Measurements from ENCODE around the gene SOX10.

Gene SOX10

GRCh38 chr22:37990862-37991261 lies 6.5 kb upstream of the SOX10 start:
- TF ChIP-seq FOXP2 (optimal IDR thresholded peaks at IDR 0.05; ENCODE audit: borderline replicate concordance, extremely low read depth, extremely low read length, insufficient read depth) (no peak), POLR2AphosphoS5 (IDR thresholded peaks at IDR 0.05; ENCODE audit: low read depth, low read length) (no peak), TAF1 (IDR thresholded peaks at IDR 0.05; ENCODE audit: borderline replicate concordance, insufficient read depth, low read length) (no peak), SIN3A (IDR thresholded peaks at IDR 0.05; ENCODE audit: borderline replicate concordance, insufficient read depth, low read length) (no peak)
- TF ChIP-seq, protein P1, sequence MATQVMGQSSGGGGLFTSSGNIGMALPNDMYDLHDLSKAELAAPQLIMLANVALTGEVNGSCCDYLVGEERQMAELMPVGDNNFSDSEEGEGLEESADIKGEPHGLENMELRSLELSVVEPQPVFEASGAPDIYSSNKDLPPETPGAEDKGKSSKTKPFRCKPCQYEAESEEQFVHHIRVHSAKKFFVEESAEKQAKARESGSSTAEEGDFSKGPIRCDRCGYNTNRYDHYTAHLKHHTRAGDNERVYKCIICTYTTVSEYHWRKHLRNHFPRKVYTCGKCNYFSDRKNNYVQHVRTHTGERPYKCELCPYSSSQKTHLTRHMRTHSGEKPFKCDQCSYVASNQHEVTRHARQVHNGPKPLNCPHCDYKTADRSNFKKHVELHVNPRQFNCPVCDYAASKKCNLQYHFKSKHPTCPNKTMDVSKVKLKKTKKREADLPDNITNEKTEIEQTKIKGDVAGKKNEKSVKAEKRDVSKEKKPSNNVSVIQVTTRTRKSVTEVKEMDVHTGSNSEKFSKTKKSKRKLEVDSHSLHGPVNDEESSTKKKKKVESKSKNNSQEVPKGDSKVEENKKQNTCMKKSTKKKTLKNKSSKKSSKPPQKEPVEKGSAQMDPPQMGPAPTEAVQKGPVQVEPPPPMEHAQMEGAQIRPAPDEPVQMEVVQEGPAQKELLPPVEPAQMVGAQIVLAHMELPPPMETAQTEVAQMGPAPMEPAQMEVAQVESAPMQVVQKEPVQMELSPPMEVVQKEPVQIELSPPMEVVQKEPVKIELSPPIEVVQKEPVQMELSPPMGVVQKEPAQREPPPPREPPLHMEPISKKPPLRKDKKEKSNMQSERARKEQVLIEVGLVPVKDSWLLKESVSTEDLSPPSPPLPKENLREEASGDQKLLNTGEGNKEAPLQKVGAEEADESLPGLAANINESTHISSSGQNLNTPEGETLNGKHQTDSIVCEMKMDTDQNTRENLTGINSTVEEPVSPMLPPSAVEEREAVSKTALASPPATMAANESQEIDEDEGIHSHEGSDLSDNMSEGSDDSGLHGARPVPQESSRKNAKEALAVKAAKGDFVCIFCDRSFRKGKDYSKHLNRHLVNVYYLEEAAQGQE (IDR thresholded peaks at IDR 0.05; ENCODE audit: insufficient read depth in 1 of 2, low read depth in 2 of 2, low read length in 2 of 2): no peak

- TF ChIP-seq POLR2AphosphoS5 (IDR thresholded peaks at IDR 0.05; ENCODE audit: low read depth, low read length) (no peak), TAF1 (IDR thresholded peaks at IDR 0.05; ENCODE audit: borderline replicate concordance, insufficient read depth, low read length) (no peak), FOXP2 (optimal IDR thresholded peaks at IDR 0.05; ENCODE audit: borderline replicate concordance, extremely low read depth, extremely low read length, insufficient read depth) (no peak), SIN3A (IDR thresholded peaks at IDR 0.05; ENCODE audit: borderline replicate concordance, insufficient read depth, low read length) (no peak)
- TF ChIP-seq, protein P1 (IDR thresholded peaks at IDR 0.05; ENCODE audit: insufficient read depth in 1 of 2, low read depth in 2 of 2, low read length in 2 of 2): no peak
These were observed 5.9 kb upstream of the SOX10 start for GRCh38 chr22:37990301-37990700.

- TF ChIP-seq POLR2AphosphoS5 (IDR thresholded peaks at IDR 0.05; ENCODE audit: low read depth, low read length) (no peak), FOXP2 (optimal IDR thresholded peaks at IDR 0.05; ENCODE audit: borderline replicate concordance, extremely low read depth, extremely low read length, insufficient read depth) (no peak), TAF1 (IDR thresholded peaks at IDR 0.05; ENCODE audit: borderline replicate concordance, insufficient read depth, low read length) (no peak), SIN3A (IDR thresholded peaks at IDR 0.05; ENCODE audit: borderline replicate concordance, insufficient read depth, low read length) (no peak)
- TF ChIP-seq, protein P1 (IDR thresholded peaks at IDR 0.05; ENCODE audit: insufficient read depth in 1 of 2, low read depth in 2 of 2, low read length in 2 of 2): no peak
These were observed 5.0 kb upstream of the SOX10 start for GRCh38 chr22:37989146-37990045.

DNA sequence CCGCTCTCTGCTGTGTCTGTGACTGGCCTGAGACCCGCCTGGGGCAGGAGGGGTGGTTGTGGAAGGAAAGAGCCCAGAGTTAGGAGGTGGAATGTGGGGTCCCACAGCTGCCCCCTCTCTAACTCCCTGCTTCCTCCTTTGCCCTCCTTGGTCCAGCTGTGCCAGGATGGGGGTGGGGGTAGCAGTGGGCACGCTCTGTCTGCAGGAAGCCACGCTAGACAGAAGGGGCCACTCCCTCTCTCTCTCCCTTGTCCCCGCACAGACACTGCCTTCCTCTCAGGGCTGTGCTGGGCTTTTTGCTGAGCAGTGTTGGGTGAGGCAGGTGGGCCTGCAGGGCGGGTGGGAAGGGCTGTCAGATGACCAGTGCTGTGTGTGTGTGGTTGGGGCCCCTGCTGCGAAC lies 2.0 kb upstream of the SOX10 start:
- TF ChIP-seq POLR2AphosphoS5 (IDR thresholded peaks at IDR 0.05; ENCODE audit: low read depth, low read length): no peak
- no peak for TF ChIP-seq FOXP2 (optimal IDR thresholded peaks at IDR 0.05; ENCODE audit: borderline replicate concordance, extremely low read depth, extremely low read length, insufficient read depth)
- TF ChIP-seq, protein P1 (IDR thresholded peaks at IDR 0.05; ENCODE audit: insufficient read depth in 1 of 2, low read depth in 2 of 2, low read length in 2 of 2): no peak
- TF ChIP-seq SIN3A (IDR thresholded peaks at IDR 0.05; ENCODE audit: borderline replicate concordance, insufficient read depth, low read length): no peak
- no peak for TF ChIP-seq TAF1 (IDR thresholded peaks at IDR 0.05; ENCODE audit: borderline replicate concordance, insufficient read depth, low read length)
